ENCODE measurements around the gene DHRS9.

- TF ChIP-seq POLR2A (IDR thresholded peaks at IDR 0.05; ENCODE audit: low read depth, low read length): no peak
- no peak for TF ChIP-seq POLR2AphosphoS5 (IDR thresholded peaks at IDR 0.05; ENCODE audit: low read depth, low read length)
- TF ChIP-seq TAF1 (IDR thresholded peaks at IDR 0.05; ENCODE audit: borderline replicate concordance, low read depth, low read length): no peak
These were observed 47.0 kb downstream of the DHRS9 start for GRCh38 chr2:169116327-169116726.

Data from GM12892 (cell line).